GM13977 (cell line): Measurements from ENCODE around the gene DLL4.

Source experiments
- DNase-seq: peaks from one replicate; pipeline ENCODE4 v3.0.0; 2012; ENCODE audit warnings: low spot score
- CTCF ChIP-seq: IDR thresholded peaks from 2 replicates; pipeline ENCODE4 v1.5.1; 2012; ENCODE audit warnings: mild to moderate bottlenecking, control low read depth; ENCODE audit not compliant: insufficient read depth; ENCODE audit errors: extremely low read depth, missing control alignments
- in situ Hi-C: fragments of 300-500 bp; cut with MboI; formaldehyde crosslinking; loops from one replicate; pipeline ENCODE4 v1.12.0; 2022; ENCODE audit warnings: low sequenced_read_pairs, low pct_unique_long_range_greater_than_20kb, mixed read lengths, inconsistent platforms; ENCODE audit not compliant: unreplicated experiment

The DLL4 gene

GRCh38 chr15:40936709-40937666, 7.8 kb downstream of the DLL4 start:
- in situ Hi-C loops = no loop called here
- DNase-seq = no peak
- TF ChIP-seq CTCF = peak; percentile 3

- in situ Hi-C loops = no loop called here
- TF ChIP-seq CTCF = no peak
- DNase-seq = no peak
Observed at GRCh38 chr15:40937762-40938535, 8.8 kb downstream of the DLL4 start.

GRCh38 chr15:40938536-40938870, 9.4 kb downstream of the DLL4 start:
- TF ChIP-seq CTCF = no peak
- in situ Hi-C loops = no loop called here
- no peak for DNase-seq

GRCh38 chr15:40940296-40940801, 11.2 kb downstream of the DLL4 start:
- no peak for TF ChIP-seq CTCF
- no peak for DNase-seq
- in situ Hi-C loops = no loop called here

GRCh38 chr15:40941068-40941527, 12.0 kb downstream of the DLL4 start:
- in situ Hi-C loops = no loop called here
- TF ChIP-seq CTCF = no peak
- DNase-seq = no peak

GRCh38 chr15:40941528-40942336, 12.6 kb downstream of the DLL4 start:
- TF ChIP-seq CTCF = peak; percentile 90
- DNase-seq = peak; percentile 95
- in situ Hi-C loops = no loop called here
